Liver (tissue), 3 donors: ENCODE measurements around the gene BTBD9.

Experiments used
- GABPA ChIP-seq, 2 donors: IDR thresholded peaks in 1 of 2; conservative IDR thresholded peaks in 1 of 2; 2 replicates each; pipeline ENCODE4 v1.6.1; 2016; ENCODE audit warnings: antibody characterized with exemption in 2 of 2, mild to moderate bottlenecking in 1 of 2, moderate library complexity in 1 of 2
- JUND ChIP-seq, 2 donors: IDR thresholded peaks; 2 replicates each; pipeline ENCODE4 v1.6.1; 2016; ENCODE audit warnings: antibody characterized with exemption in 2 of 2
- RAD21 ChIP-seq, 2 donors: IDR thresholded peaks; 2 replicates each; pipeline ENCODE4 v1.6.1; 2016; ENCODE audit warnings: antibody characterized with exemption in 2 of 2, mild to moderate bottlenecking in 2 of 2
- RXRA ChIP-seq, 2 donors: IDR thresholded peaks; 2 replicates each; pipeline ENCODE4 v1.6.1; 2017 to 2018; ENCODE audit warnings: antibody characterized with exemption in 2 of 2, mild to moderate bottlenecking in 1 of 2
- SP1 ChIP-seq: IDR thresholded peaks from 2 replicates; pipeline ENCODE4 v1.6.1; 2018; ENCODE audit warnings: antibody characterized with exemption, mild to moderate bottlenecking
- TAF1 ChIP-seq: conservative IDR thresholded peaks from 2 replicates; pipeline ENCODE4 v1.6.1; 2016; ENCODE audit warnings: antibody characterized with exemption, mild to moderate bottlenecking
- YY1 ChIP-seq: IDR thresholded peaks from 2 replicates; pipeline ENCODE4 v1.6.1; 2016; ENCODE audit warnings: antibody characterized with exemption, mild to moderate bottlenecking
- TF ChIP-seq, protein P1 (sequence below): fragments of 150-350 bp; IDR thresholded peaks from 2 replicates; pipeline ENCODE4 v1.5.1; 2017; ENCODE audit warnings: improper control_type of control experiment, low read depth, low read length; ENCODE audit not compliant: missing input control
- TF ChIP-seq, protein P2 (sequence below): IDR thresholded peaks from 2 replicates; pipeline ENCODE4 v1.6.1; 2016; ENCODE audit warnings: antibody characterized with exemption
- TF ChIP-seq, protein P3 (sequence below): IDR thresholded peaks from 2 replicates; pipeline ENCODE4 v1.6.1; 2016; ENCODE audit warnings: antibody characterized with exemption, mild to moderate bottlenecking
- donor health status: healthy.
- donor health status: healthy.

DNA sequence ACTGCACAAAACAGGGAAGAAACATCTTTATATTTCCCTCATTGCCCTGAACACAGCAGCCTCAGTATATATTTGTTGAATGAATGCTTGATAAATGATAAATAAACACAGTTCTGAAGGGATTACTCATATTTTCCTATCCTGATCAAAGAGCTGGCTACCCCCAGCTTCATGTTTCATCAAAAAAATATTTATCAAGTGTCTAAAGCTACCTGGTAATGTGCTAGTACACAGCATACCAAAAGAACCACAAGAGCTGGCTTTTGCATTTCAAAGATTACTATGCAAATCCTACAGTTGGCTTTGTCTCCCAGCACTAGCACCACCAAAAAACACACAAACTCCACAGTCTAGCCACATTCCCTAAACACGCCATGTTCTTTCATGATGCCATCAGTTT is 130.0 kb downstream of the BTBD9 start:
- TF ChIP-seq SP1 = no peak
- TF ChIP-seq, protein P1, sequence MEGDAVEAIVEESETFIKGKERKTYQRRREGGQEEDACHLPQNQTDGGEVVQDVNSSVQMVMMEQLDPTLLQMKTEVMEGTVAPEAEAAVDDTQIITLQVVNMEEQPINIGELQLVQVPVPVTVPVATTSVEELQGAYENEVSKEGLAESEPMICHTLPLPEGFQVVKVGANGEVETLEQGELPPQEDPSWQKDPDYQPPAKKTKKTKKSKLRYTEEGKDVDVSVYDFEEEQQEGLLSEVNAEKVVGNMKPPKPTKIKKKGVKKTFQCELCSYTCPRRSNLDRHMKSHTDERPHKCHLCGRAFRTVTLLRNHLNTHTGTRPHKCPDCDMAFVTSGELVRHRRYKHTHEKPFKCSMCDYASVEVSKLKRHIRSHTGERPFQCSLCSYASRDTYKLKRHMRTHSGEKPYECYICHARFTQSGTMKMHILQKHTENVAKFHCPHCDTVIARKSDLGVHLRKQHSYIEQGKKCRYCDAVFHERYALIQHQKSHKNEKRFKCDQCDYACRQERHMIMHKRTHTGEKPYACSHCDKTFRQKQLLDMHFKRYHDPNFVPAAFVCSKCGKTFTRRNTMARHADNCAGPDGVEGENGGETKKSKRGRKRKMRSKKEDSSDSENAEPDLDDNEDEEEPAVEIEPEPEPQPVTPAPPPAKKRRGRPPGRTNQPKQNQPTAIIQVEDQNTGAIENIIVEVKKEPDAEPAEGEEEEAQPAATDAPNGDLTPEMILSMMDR = no peak
- TF ChIP-seq, protein P2, sequence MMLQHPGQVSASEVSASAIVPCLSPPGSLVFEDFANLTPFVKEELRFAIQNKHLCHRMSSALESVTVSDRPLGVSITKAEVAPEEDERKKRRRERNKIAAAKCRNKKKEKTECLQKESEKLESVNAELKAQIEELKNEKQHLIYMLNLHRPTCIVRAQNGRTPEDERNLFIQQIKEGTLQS = no peak
- no peak for TF ChIP-seq RXRA (IDR thresholded peaks at IDR 0.05)
- no peak for TF ChIP-seq YY1
- no peak for TF ChIP-seq JUND (IDR thresholded peaks at IDR 0.05)
- no peak for TF ChIP-seq TAF1
- no peak for TF ChIP-seq GABPA (IDR thresholded peaks at IDR 0.05 in 1 of 2, conservative IDR thresholded peaks at IDR 0.05 in 1 of 2)
- TF ChIP-seq, protein P3, sequence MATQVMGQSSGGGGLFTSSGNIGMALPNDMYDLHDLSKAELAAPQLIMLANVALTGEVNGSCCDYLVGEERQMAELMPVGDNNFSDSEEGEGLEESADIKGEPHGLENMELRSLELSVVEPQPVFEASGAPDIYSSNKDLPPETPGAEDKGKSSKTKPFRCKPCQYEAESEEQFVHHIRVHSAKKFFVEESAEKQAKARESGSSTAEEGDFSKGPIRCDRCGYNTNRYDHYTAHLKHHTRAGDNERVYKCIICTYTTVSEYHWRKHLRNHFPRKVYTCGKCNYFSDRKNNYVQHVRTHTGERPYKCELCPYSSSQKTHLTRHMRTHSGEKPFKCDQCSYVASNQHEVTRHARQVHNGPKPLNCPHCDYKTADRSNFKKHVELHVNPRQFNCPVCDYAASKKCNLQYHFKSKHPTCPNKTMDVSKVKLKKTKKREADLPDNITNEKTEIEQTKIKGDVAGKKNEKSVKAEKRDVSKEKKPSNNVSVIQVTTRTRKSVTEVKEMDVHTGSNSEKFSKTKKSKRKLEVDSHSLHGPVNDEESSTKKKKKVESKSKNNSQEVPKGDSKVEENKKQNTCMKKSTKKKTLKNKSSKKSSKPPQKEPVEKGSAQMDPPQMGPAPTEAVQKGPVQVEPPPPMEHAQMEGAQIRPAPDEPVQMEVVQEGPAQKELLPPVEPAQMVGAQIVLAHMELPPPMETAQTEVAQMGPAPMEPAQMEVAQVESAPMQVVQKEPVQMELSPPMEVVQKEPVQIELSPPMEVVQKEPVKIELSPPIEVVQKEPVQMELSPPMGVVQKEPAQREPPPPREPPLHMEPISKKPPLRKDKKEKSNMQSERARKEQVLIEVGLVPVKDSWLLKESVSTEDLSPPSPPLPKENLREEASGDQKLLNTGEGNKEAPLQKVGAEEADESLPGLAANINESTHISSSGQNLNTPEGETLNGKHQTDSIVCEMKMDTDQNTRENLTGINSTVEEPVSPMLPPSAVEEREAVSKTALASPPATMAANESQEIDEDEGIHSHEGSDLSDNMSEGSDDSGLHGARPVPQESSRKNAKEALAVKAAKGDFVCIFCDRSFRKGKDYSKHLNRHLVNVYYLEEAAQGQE = no peak
- no peak for TF ChIP-seq RAD21 (IDR thresholded peaks at IDR 0.05)
